ENCODE measurements around the gene TPK1. TPM values are rescaled to one million over a fixed set of nuclear protein-coding genes. Genes with fewer than 3 reads are reported as not detected.

TPK1 gene
- total and polyA plus RNA-seq, 2 donors (not counting 1 experiment from before 2014, with no cell fraction given) = 2.4 to 4.1 TPM

GRCh38 chr7:144821067-144821466, 14.8 kb downstream of the TPK1 start:
- no peaks in the 10 kb centered on the region for H3K36me3 ChIP-seq (ENCODE audit: control insufficient read depth, insufficient read depth, low read length)
- H3K79me2 ChIP-seq (ENCODE audit: control insufficient read depth, insufficient read depth, low read length) = no peaks in the 10 kb centered on the region
- no peaks in the 10 kb centered on the region for H3K4me1 ChIP-seq (ENCODE audit: control insufficient read depth, extremely low read depth, insufficient read depth, low read length)
- no peak for DNase-seq (ENCODE audit: low read depth in 2 of 2)
- H3K27me3 ChIP-seq (ENCODE audit: control insufficient read depth, insufficient read depth, low read length) = no peaks in the 10 kb centered on the region
- no peak for TF ChIP-seq EZH2 (IDR thresholded peaks at IDR 0.05; ENCODE audit: low read length, missing control alignments)
- no peak for TF ChIP-seq CTCF (conservative IDR thresholded peaks at IDR 0.05 in 1 of 2, IDR thresholded peaks at IDR 0.05 in 1 of 2; ENCODE audit: low read depth in 1 of 2, low read length in 2 of 2)
- no peaks in the 10 kb centered on the region for H3K9me3 ChIP-seq (ENCODE audit: control insufficient read depth, insufficient read depth, low read depth, low read length)
- no peaks in the 10 kb centered on the region for H4K20me1 ChIP-seq (ENCODE audit: control insufficient read depth, extremely low read depth, insufficient read depth, low read length)
- H3K9ac ChIP-seq (ENCODE audit: insufficient read depth, low read length) = no peak overlapping the region
- no peak overlapping the region for H3K4me2 ChIP-seq (ENCODE audit: extremely low read depth, insufficient read depth, low read length)
- no peak overlapping the region for H3K4me3 ChIP-seq (replicated peaks in 1 of 4; ENCODE audit: control extremely low read depth in 1 of 4, insufficient read depth in 1 of 4, low read depth in 3 of 4, low read length in 4 of 4)
- no peak overlapping the region for H2AFZ ChIP-seq (ENCODE audit: low read length)
- no peak overlapping the region for H3K27ac ChIP-seq (ENCODE audit: insufficient read depth, low read length)

GRCh38 chr7:144820552-144820951, 15.3 kb downstream of the TPK1 start:
- H2AFZ ChIP-seq (ENCODE audit: low read length) = no peak overlapping the region
- H3K27ac ChIP-seq (ENCODE audit: insufficient read depth, low read length) = no peak overlapping the region
- no peaks in the 10 kb centered on the region for H3K9me3 ChIP-seq (ENCODE audit: control insufficient read depth, insufficient read depth, low read depth, low read length)
- H3K27me3 ChIP-seq (ENCODE audit: control insufficient read depth, insufficient read depth, low read length) = no peaks in the 10 kb centered on the region
- TF ChIP-seq EZH2 (IDR thresholded peaks at IDR 0.05; ENCODE audit: low read length, missing control alignments) (no peak), CTCF (conservative IDR thresholded peaks at IDR 0.05 in 1 of 2, IDR thresholded peaks at IDR 0.05 in 1 of 2; ENCODE audit: low read depth in 1 of 2, low read length in 2 of 2) (no peak)
- no peaks in the 10 kb centered on the region for H4K20me1 ChIP-seq (ENCODE audit: control insufficient read depth, extremely low read depth, insufficient read depth, low read length)
- H3K9ac ChIP-seq (ENCODE audit: insufficient read depth, low read length) = no peak overlapping the region
- H3K4me3 ChIP-seq (replicated peaks in 1 of 4; ENCODE audit: control extremely low read depth in 1 of 4, insufficient read depth in 1 of 4, low read depth in 3 of 4, low read length in 4 of 4) = no peak overlapping the region
- no peak overlapping the region for H3K4me2 ChIP-seq (ENCODE audit: extremely low read depth, insufficient read depth, low read length)
- H3K79me2 ChIP-seq (ENCODE audit: control insufficient read depth, insufficient read depth, low read length) = no peaks in the 10 kb centered on the region
- no peaks in the 10 kb centered on the region for H3K36me3 ChIP-seq (ENCODE audit: control insufficient read depth, insufficient read depth, low read length)
- no peaks in the 10 kb centered on the region for H3K4me1 ChIP-seq (ENCODE audit: control insufficient read depth, extremely low read depth, insufficient read depth, low read length)
- DNase-seq (ENCODE audit: low read depth in 2 of 2) = no peak

- H3K79me2 ChIP-seq (ENCODE audit: control insufficient read depth, insufficient read depth, low read length) = no peaks in the 10 kb centered on the region
- H3K27me3 ChIP-seq (ENCODE audit: control insufficient read depth, insufficient read depth, low read length) = no peaks in the 10 kb centered on the region
- H3K4me1 ChIP-seq (ENCODE audit: control insufficient read depth, extremely low read depth, insufficient read depth, low read length) = no peaks in the 10 kb centered on the region
- no peaks in the 10 kb centered on the region for H3K36me3 ChIP-seq (ENCODE audit: control insufficient read depth, insufficient read depth, low read length)
- H3K27ac ChIP-seq (ENCODE audit: insufficient read depth, low read length) = no peak overlapping the region
- no peak for DNase-seq (ENCODE audit: low read depth in 2 of 2)
- H3K4me3 ChIP-seq (replicated peaks in 1 of 4; ENCODE audit: control extremely low read depth in 1 of 4, insufficient read depth in 1 of 4, low read depth in 3 of 4, low read length in 4 of 4) = no peak overlapping the region
- no peak for TF ChIP-seq EZH2 (IDR thresholded peaks at IDR 0.05; ENCODE audit: low read length, missing control alignments)
- TF ChIP-seq CTCF (conservative IDR thresholded peaks at IDR 0.05 in 1 of 2, IDR thresholded peaks at IDR 0.05 in 1 of 2; ENCODE audit: low read depth in 1 of 2, low read length in 2 of 2) = no peak
- no peak overlapping the region for H3K4me2 ChIP-seq (ENCODE audit: extremely low read depth, insufficient read depth, low read length)
- H3K9me3 ChIP-seq (ENCODE audit: control insufficient read depth, insufficient read depth, low read depth, low read length) = no peaks in the 10 kb centered on the region
- H2AFZ ChIP-seq (ENCODE audit: low read length) = no peak overlapping the region
- H3K9ac ChIP-seq (ENCODE audit: insufficient read depth, low read length) = no peak overlapping the region
- H4K20me1 ChIP-seq (ENCODE audit: control insufficient read depth, extremely low read depth, insufficient read depth, low read length) = no peaks in the 10 kb centered on the region
These were observed 16.3 kb downstream of the TPK1 start for GRCh38 chr7:144819566-144819965.
